Measurements from ENCODE around the gene MGME1. TPM values are rescaled to one million over a fixed set of nuclear protein-coding genes. Genes with fewer than 3 reads are reported as not detected.

Gene MGME1
- total and polyA plus RNA-seq, 9 of the 15 experiments (the other 6 are each of a cell fraction or from before 2014, with no cell fraction given) = 13.4 to 45.1 (median 30.6) TPM

DNA sequence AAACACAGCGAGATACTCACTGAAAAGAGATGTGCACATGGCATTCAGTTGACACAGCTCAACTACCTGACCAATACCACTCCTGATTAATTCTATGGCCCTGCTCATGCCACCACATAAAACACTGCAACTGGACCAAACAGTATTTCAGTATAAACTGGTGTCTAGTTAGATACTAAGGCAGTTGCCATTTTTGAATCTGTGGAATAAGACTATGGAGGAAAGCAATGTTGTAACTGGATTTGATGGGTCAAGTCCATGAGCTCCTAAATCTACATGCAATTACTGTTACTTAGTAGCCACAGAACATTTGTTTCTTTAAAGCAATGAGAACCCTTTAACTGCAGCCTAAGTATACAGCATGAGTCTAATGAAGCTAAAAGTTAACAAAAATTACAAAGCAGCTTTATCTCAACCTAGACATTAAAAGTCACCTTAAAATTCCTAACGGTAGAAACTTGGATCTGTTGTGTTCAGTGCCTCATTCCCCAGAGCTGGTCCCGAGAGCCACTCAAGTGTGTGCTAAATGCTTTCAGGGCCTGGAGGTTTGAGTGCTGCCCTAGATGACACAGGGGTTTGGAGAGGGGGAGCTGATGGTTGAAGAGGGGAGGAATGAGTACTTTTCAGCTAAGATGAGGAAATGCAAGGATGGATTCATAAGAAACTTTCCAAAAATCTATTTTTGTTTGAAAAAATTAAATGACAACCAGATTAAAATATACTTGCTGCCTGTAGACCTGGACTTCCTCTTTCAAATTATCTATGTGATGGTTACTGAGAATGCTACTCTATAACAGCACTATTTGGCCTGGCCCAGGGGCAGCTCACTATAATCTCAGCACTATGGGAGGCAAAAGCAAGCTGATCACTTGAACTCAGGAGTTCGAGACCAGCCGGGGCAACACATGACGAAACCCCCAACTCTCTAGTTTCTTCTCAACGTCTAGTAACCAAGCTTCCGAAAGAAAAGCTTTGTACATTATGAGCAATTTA, 15.8 kb upstream of the MGME1 start:
- no peaks in the 10 kb centered on the region for H3K27me3 ChIP-seq (ENCODE audit: control insufficient read depth in 2 of 2, insufficient read depth in 2 of 2, low read length in 2 of 2)
- no peak overlapping the region for H3K4me2 ChIP-seq (ENCODE audit: insufficient read depth, low read length)
- FAIRE-seq = no peak
- H3K79me2 ChIP-seq (ENCODE audit: control insufficient read depth, insufficient read depth, low read length) = peaks cover 68% of the 10 kb centered on the region
- POLR2A ChIA-PET = interaction anchor here (0.6 to 1.0 kb wide), 2 partner anchors 13 to 272 kb away, joined by 3 read pairs; no protein-coding TSS in a partner anchor
- H3K36me3 ChIP-seq (ENCODE audit: control insufficient read depth, insufficient read depth, low read length) = peaks cover 98% of the 10 kb centered on the region
- peaks cover 0 to 6% of the 10 kb centered on the region in 2 experiments; a peak in 2 of 5 replicates for H3K4me1 ChIP-seq (replicated peaks in 1 of 2; ENCODE audit: control insufficient read depth in 2 of 2, insufficient read depth in 2 of 2, low read length in 2 of 2)
- in situ Hi-C loops (cut with MboI) (no loop called here), intact Hi-C loops (cut with micrococcal nuclease) (no loop called here)
- no peak overlapping the region for H3K9ac ChIP-seq (ENCODE audit: insufficient read depth in 1 of 2, low read depth in 2 of 2, low read length in 2 of 2)
- H3K27ac ChIP-seq (ENCODE audit: extremely low read depth, low read depth, low read length) = no peak overlapping the region
- no peaks in the 10 kb centered on the region for H3K9me3 ChIP-seq (replicated peaks; ENCODE audit: control insufficient read depth, insufficient read depth, low read depth, low read length)
- H3K4me3 ChIP-seq = no peak overlapping the region
- H4K20me1 ChIP-seq (replicated peaks; ENCODE audit: control insufficient read depth, insufficient read depth, low read length) = peaks cover 11% of the 10 kb centered on the region
- BruUV-seq (replicated peaks) = no TSS peak
- peaks cover 3% of the 10 kb centered on the region for H3K9me1 ChIP-seq (ENCODE audit: control insufficient read depth, insufficient read depth, low read length)
- CTCF ChIA-PET (ENCODE audit: low intra/inter-chr PET ratio) = no interaction called here
- no peak overlapping the region for H2AFZ ChIP-seq (ENCODE audit: low read depth, low read length)
- 97% methylated on average over 8 of the region's 8 CpGs for WGBS (ENCODE audit: insufficient coverage, low coverage, missing lambda C conversion rate)
- no peak for ATAC-seq
- no peak for DNase-seq (ENCODE audit: extremely low read depth in 1 of 4, low spot score in 3 of 4)
- TF ChIP-seq THRA (IDR thresholded peaks at IDR 0.05) (no peak), EWSR1 (IDR thresholded peaks at IDR 0.05; ENCODE audit: borderline replicate concordance, low read depth, partially characterized antibody) (no peak), TEAD1 (CRISPR knock-in tag; IDR thresholded peaks at IDR 0.05) (no peak), NFIX (CRISPR knock-in tag; IDR thresholded peaks at IDR 0.05; ENCODE audit: low read depth) (no peak), IRF2 (CRISPR knock-in tag; IDR thresholded peaks at IDR 0.05) (no peak), TCF15 (CRISPR knock-in tag; IDR thresholded peaks at IDR 0.05) (no peak), RFX7 (CRISPR knock-in tag; IDR thresholded peaks at IDR 0.05) (no peak), ZC3H8 (IDR thresholded peaks at IDR 0.05) (no peak), ARID1B (IDR thresholded peaks at IDR 0.05) (no peak), NR2C1 (IDR thresholded peaks at IDR 0.05) (no peak), NR2C1 (tag; IDR thresholded peaks at IDR 0.05) (no peak), ZNF408 (CRISPR knock-in tag; IDR thresholded peaks at IDR 0.05; ENCODE audit: low read depth) (no peak)
- TF ChIP-seq, protein P1, sequence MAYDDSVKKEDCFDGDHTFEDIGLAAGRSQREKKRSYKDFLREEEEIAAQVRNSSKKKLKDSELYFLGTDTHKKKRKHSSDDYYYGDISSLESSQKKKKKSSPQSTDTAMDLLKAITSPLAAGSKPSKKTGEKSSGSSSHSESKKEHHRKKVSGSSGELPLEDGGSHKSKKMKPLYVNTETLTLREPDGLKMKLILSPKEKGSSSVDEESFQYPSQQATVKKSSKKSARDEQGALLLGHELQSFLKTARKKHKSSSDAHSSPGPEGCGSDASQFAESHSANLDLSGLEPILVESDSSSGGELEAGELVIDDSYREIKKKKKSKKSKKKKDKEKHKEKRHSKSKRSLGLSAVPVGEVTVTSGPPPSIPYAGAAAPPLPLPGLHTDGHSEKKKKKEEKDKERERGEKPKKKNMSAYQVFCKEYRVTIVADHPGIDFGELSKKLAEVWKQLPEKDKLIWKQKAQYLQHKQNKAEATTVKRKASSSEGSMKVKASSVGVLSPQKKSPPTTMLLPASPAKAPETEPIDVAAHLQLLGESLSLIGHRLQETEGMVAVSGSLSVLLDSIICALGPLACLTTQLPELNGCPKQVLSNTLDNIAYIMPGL (CRISPR knock-in tag; IDR thresholded peaks at IDR 0.05) = no peak
- TF ChIP-seq, protein P2, sequence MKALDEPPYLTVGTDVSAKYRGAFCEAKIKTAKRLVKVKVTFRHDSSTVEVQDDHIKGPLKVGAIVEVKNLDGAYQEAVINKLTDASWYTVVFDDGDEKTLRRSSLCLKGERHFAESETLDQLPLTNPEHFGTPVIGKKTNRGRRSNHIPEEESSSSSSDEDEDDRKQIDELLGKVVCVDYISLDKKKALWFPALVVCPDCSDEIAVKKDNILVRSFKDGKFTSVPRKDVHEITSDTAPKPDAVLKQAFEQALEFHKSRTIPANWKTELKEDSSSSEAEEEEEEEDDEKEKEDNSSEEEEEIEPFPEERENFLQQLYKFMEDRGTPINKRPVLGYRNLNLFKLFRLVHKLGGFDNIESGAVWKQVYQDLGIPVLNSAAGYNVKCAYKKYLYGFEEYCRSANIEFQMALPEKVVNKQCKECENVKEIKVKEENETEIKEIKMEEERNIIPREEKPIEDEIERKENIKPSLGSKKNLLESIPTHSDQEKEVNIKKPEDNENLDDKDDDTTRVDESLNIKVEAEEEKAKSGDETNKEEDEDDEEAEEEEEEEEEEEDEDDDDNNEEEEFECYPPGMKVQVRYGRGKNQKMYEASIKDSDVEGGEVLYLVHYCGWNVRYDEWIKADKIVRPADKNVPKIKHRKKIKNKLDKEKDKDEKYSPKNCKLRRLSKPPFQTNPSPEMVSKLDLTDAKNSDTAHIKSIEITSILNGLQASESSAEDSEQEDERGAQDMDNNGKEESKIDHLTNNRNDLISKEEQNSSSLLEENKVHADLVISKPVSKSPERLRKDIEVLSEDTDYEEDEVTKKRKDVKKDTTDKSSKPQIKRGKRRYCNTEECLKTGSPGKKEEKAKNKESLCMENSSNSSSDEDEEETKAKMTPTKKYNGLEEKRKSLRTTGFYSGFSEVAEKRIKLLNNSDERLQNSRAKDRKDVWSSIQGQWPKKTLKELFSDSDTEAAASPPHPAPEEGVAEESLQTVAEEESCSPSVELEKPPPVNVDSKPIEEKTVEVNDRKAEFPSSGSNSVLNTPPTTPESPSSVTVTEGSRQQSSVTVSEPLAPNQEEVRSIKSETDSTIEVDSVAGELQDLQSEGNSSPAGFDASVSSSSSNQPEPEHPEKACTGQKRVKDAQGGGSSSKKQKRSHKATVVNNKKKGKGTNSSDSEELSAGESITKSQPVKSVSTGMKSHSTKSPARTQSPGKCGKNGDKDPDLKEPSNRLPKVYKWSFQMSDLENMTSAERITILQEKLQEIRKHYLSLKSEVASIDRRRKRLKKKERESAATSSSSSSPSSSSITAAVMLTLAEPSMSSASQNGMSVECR (CRISPR knock-in tag; IDR thresholded peaks at IDR 0.05) = no peak
